ENCODE data around the gene ASRGL1.

The ASRGL1 gene

DNA sequence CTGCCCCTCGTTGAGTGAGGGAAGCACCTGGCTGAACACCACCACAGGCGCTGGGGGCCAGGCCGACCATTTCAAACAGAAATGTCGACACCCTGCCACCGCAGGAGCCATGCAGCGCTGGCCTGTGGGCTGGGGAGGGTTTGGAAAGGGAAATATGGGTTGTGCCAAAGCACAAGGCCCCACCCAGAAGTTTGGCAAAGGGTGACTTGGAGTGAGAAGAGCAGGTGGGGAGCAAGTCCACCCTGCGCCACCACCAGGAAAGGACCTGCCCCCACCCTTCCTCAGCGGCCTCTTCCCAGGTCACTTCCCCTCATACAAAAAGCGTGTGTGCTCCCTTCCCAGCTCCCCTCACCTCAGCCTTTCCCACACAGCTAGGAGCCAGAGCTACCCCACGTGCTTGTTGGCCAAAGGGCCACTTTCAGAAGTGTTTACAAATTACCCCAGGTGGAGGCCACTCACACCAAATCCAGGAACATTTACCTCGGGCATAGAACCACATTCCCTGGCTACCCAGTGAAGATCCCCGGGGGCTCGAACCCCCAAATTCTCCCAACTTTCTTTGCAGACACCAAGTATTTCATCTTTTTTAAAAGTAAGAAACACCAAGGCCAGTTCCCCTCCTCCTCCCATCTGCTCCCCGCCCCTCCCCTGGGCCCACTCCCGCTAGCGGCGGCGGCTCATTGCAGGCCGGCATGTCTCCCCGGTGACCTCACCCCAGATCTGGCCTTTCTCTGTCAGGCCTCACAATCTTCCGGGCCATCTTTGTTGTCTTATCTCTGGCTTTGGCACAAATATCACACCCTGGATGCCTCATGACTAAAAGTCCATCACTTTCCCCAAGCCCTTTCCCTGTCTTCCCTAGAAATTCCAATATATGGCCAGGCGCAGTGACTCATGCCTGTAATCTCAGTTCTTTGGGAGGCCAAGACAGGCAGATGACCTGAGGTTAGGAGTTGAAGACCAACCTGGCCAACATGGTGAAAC is 61.1 kb downstream of the ASRGL1 start:
- TF ChIP-seq, protein P1, sequence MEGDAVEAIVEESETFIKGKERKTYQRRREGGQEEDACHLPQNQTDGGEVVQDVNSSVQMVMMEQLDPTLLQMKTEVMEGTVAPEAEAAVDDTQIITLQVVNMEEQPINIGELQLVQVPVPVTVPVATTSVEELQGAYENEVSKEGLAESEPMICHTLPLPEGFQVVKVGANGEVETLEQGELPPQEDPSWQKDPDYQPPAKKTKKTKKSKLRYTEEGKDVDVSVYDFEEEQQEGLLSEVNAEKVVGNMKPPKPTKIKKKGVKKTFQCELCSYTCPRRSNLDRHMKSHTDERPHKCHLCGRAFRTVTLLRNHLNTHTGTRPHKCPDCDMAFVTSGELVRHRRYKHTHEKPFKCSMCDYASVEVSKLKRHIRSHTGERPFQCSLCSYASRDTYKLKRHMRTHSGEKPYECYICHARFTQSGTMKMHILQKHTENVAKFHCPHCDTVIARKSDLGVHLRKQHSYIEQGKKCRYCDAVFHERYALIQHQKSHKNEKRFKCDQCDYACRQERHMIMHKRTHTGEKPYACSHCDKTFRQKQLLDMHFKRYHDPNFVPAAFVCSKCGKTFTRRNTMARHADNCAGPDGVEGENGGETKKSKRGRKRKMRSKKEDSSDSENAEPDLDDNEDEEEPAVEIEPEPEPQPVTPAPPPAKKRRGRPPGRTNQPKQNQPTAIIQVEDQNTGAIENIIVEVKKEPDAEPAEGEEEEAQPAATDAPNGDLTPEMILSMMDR (IDR thresholded peaks at IDR 0.05): no peak

DNA sequence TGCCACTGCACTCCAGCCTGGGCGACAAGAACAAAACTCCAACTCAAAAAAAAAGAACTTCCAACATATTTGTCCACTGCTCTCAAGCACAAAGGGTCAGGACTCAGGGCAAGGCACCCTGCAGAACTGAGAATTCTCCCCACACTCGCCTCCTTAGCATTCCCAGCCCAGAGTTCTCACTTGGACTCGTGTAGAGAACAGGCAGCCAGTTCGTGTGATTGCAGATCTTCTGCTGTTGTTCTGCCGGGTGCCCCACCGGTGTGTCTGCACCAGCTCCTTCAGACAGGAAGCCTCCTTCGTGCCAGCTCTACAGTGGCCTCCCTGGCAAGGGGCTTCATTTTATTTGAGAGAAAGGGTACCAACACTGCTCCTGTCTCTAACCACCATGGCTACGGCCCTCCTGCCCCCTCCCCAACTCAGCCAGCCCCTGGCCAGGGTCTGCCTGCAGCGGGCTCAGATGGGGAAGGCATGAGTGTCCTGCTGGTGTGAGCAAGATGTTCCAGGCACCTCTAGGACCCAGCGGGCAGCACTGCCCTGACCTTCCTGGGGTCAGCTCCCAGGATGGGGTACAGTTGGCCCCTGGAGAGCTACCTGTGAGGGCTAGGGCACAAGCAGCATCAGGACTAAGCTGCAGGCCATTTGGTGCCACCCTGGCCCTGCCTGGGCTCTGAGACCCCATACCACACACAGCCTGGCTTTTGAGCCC is 62.1 kb downstream of the ASRGL1 start:
- TF ChIP-seq, protein P1 (IDR thresholded peaks at IDR 0.05): no peak

DNA sequence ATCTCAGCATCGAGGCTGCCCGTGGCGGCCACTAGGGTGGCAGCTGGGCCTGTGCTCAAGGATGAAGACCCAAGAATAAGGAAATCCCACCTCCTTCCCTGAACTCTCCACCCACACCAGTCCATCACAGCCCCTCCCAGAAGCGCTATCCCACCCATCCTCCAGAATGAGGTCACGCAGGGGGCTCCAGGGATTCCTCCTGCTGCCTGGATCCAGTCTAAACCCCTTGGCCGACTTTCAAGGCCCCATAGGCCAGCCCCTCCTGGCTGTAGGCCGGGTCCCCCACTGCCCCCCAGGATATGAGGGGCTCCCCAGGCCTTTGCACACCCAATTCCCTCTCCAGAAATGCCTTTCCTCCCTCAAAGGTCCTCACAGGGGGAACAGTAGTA is 62.6 kb downstream of the ASRGL1 start:
- TF ChIP-seq, protein P1 (IDR thresholded peaks at IDR 0.05): no peak

DNA sequence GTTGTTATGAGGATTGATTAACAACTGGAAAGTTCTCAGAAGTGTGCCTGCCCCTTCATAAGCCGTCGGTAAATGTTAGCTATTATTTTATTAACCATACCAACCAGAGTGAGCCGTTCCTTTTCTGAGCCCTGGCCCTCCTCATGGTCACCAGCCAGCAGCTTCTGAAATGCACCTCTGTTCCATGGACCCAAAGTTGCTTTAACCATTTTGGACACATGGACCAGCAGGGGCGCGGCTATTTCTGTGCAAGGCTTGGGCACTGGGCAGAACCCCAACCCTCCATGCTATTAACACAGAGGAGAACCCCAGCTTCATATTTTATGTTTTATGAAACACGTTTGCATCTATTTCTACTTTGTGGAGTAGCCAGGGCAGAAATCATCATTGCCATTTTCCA is 63.0 kb downstream of the ASRGL1 start:
- TF ChIP-seq, protein P1 (IDR thresholded peaks at IDR 0.05): no peak

DNA sequence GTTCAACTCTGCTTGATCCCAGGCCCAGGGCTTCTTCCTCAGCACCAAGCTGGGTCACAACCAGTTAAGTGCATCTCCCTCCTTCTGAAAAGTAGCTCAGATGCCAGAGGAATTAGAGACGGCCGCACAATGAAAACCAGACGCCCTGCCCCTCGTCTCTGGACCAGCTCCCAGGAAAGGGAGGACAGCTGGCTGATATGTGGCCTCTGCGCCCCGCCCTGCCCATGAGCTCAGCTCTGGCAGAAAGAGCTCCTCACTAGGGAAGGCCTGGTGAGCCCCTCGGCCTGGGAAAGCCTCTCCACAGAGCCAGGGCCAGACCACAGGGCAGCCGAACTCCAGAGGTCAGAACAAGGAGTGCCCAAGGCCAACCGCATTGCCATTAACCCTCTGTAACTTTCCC is 63.5 kb downstream of the ASRGL1 start:
- TF ChIP-seq, protein P1 (IDR thresholded peaks at IDR 0.05): no peak

DNA sequence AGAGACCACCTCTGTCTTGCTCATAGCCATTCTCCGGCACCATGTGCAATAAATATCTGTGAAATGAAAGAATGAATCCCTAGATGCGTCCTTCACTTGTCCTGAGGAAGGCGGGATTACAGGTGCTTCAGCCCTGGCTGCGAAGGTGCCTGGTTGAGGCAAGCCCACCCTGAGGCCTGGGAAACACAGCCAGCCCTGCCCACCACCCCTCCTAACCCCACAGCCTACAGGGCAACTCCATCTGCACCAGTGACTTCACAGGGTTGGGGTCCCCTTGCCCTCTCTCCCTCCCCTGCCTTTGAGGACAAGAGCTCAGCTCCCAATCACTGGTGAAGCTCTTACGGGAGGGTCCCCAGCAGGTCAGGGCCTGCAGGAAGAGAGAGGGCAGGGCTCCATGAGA is 64.1 kb downstream of the ASRGL1 start:
- TF ChIP-seq, protein P1 (IDR thresholded peaks at IDR 0.05): no peak

DNA sequence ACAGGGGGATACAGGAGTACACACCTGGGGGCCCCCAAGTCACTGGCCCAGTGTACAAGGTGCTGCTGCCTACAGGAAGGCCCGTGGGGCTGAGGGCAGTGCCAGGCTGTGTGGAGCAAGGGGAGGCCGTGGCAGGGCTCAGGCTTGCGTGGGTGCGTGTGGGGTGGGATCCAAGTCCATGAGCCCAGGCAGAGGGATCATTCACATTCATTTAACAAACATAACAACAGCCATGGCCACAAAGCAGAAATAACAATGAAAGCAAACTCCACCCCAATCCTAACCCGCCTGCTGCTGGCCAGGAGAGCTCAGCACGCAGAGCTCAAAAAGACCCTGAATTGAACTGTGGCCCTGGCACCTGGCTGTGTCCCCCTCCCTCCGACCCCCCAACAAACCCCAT is 64.6 kb downstream of the ASRGL1 start:
- TF ChIP-seq, protein P1 (IDR thresholded peaks at IDR 0.05): no peak
